ENCODE results near the gene BHLHE40. TPM values are rescaled to one million over a fixed set of nuclear protein-coding genes. Genes with fewer than 3 reads are reported as not detected.

The BHLHE40 gene
- total and polyA plus RNA-seq, 2 of the 13 experiments (the other 11 are each of a cell fraction or from before 2014, with no cell fraction given): 1.8 to 51.0 TPM

DNA sequence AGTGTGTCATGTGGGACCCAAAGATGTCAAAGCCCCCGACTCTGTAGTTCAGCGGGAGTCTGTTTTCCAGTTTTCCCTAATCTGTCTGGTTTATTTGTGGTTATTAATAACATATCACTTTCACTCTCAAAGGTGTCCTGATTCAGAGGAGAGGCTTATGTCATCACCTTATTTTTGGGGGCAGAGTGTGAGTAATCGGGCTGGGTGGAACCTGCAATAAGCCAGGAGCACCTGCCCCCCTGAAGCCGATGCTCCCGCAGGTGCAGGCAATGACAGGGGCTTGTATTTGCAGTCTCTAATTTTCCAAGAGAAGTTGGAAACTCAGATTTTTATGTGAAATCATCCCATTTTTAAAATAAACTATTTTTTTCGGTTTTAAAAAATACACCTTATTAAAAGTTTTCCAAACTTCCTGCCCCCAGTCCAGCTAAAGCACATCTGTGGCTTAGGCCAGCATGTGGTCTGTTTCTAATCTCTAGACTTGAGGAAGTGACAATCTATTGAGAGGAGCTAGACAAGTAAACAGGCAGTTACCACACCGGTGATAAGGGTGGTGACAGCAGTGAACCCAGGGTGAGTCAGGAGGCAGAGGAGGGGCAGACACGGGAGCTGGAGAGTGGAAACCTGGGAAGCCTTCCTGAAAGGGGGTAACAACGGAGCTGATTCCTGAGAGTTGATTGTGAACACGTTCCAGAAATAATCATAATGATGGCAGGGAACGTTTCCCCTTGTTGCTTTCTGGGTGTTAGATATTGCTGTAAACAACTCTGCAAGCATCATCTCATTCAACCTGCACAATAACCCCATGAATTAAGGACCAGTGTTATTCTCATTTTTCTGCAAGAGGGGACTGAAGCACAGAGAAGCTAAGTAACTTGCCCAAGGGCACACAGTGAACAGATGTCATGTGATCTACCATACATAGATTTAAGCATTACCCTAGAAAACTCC lies 37.2 kb downstream of the BHLHE40 start (continued):
- TF ChIP-seq, protein P1, sequence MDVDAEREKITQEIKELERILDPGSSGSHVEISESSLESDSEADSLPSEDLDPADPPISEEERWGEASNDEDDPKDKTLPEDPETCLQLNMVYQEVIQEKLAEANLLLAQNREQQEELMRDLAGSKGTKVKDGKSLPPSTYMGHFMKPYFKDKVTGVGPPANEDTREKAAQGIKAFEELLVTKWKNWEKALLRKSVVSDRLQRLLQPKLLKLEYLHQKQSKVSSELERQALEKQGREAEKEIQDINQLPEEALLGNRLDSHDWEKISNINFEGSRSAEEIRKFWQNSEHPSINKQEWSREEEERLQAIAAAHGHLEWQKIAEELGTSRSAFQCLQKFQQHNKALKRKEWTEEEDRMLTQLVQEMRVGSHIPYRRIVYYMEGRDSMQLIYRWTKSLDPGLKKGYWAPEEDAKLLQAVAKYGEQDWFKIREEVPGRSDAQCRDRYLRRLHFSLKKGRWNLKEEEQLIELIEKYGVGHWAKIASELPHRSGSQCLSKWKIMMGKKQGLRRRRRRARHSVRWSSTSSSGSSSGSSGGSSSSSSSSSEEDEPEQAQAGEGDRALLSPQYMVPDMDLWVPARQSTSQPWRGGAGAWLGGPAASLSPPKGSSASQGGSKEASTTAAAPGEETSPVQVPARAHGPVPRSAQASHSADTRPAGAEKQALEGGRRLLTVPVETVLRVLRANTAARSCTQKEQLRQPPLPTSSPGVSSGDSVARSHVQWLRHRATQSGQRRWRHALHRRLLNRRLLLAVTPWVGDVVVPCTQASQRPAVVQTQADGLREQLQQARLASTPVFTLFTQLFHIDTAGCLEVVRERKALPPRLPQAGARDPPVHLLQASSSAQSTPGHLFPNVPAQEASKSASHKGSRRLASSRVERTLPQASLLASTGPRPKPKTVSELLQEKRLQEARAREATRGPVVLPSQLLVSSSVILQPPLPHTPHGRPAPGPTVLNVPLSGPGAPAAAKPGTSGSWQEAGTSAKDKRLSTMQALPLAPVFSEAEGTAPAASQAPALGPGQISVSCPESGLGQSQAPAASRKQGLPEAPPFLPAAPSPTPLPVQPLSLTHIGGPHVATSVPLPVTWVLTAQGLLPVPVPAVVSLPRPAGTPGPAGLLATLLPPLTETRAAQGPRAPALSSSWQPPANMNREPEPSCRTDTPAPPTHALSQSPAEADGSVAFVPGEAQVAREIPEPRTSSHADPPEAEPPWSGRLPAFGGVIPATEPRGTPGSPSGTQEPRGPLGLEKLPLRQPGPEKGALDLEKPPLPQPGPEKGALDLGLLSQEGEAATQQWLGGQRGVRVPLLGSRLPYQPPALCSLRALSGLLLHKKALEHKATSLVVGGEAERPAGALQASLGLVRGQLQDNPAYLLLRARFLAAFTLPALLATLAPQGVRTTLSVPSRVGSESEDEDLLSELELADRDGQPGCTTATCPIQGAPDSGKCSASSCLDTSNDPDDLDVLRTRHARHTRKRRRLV (CRISPR knock-in tag; IDR thresholded peaks at IDR 0.05): no peak
- no peak for TF ChIP-seq PHF20 (CRISPR knock-in tag; IDR thresholded peaks at IDR 0.05)
- no peak for TF ChIP-seq RFXANK (CRISPR knock-in tag; IDR thresholded peaks at IDR 0.05)
- TF ChIP-seq, protein P2, sequence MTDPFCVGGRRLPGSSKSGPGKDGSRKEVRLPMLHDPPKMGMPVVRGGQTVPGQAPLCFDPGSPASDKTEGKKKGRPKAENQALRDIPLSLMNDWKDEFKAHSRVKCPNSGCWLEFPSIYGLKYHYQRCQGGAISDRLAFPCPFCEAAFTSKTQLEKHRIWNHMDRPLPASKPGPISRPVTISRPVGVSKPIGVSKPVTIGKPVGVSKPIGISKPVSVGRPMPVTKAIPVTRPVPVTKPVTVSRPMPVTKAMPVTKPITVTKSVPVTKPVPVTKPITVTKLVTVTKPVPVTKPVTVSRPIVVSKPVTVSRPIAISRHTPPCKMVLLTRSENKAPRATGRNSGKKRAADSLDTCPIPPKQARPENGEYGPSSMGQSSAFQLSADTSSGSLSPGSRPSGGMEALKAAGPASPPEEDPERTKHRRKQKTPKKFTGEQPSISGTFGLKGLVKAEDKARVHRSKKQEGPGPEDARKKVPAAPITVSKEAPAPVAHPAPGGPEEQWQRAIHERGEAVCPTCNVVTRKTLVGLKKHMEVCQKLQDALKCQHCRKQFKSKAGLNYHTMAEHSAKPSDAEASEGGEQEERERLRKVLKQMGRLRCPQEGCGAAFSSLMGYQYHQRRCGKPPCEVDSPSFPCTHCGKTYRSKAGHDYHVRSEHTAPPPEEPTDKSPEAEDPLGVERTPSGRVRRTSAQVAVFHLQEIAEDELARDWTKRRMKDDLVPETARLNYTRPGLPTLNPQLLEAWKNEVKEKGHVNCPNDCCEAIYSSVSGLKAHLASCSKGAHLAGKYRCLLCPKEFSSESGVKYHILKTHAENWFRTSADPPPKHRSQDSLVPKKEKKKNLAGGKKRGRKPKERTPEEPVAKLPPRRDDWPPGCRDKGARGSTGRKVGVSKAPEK (CRISPR knock-in tag; IDR thresholded peaks at IDR 0.05; ENCODE audit: borderline replicate concordance): no peak
- TF ChIP-seq TP53 (CRISPR knock-in tag; conservative IDR thresholded peaks at IDR 0.05): no peak
- TF ChIP-seq, protein P3, sequence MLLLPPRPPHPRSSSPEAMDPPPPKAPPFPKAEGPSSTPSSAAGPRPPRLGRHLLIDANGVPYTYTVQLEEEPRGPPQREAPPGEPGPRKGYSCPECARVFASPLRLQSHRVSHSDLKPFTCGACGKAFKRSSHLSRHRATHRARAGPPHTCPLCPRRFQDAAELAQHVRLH (CRISPR knock-in tag; IDR thresholded peaks at IDR 0.05; ENCODE audit: borderline replicate concordance, low read depth): peak; percentile 60; the same call in 1 of the 2 replicates
- TF ChIP-seq, protein P4, sequence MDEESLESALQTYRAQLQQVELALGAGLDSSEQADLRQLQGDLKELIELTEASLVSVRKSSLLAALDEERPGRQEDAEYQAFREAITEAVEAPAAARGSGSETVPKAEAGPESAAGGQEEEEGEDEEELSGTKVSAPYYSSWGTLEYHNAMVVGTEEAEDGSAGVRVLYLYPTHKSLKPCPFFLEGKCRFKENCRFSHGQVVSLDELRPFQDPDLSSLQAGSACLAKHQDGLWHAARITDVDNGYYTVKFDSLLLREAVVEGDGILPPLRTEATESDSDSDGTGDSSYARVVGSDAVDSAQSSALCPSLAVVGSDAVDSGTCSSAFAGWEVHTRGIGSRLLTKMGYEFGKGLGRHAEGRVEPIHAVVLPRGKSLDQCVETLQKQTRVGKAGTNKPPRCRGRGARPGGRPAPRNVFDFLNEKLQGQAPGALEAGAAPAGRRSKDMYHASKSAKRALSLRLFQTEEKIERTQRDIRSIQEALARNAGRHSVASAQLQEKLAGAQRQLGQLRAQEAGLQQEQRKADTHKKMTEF (CRISPR knock-in tag; IDR thresholded peaks at IDR 0.05): peak; percentile 50
- TF ChIP-seq SIN3B (IDR thresholded peaks at IDR 0.05; ENCODE audit: low read length): no peak
- TF ChIP-seq, protein P5, sequence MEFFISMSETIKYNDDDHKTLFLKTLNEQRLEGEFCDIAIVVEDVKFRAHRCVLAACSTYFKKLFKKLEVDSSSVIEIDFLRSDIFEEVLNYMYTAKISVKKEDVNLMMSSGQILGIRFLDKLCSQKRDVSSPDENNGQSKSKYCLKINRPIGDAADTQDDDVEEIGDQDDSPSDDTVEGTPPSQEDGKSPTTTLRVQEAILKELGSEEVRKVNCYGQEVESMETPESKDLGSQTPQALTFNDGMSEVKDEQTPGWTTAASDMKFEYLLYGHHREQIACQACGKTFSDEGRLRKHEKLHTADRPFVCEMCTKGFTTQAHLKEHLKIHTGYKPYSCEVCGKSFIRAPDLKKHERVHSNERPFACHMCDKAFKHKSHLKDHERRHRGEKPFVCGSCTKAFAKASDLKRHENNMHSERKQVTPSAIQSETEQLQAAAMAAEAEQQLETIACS (CRISPR knock-in tag; IDR thresholded peaks at IDR 0.05): no peak
- TF ChIP-seq, protein P6, sequence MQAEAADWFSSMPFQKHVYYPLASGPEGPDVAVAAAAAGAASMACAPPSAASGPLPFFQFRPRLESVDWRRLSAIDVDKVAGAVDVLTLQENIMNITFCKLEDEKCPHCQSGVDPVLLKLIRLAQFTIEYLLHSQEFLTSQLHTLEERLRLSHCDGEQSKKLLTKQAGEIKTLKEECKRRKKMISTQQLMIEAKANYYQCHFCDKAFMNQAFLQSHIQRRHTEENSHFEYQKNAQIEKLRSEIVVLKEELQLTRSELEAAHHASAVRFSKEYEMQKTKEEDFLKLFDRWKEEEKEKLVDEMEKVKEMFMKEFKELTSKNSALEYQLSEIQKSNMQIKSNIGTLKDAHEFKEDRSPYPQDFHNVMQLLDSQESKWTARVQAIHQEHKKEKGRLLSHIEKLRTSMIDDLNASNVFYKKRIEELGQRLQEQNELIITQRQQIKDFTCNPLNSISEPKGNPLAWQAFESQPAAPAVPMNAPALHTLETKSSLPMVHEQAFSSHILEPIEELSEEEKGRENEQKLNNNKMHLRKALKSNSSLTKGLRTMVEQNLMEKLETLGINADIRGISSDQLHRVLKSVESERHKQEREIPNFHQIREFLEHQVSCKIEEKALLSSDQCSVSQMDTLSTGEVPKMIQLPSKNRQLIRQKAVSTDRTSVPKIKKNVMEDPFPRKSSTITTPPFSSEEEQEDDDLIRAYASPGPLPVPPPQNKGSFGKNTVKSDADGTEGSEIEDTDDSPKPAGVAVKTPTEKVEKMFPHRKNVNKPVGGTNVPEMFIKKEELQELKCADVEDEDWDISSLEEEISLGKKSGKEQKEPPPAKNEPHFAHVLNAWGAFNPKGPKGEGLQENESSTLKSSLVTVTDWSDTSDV (CRISPR knock-in tag; IDR thresholded peaks at IDR 0.05): no peak
- no peak for TF ChIP-seq ZNF337 (CRISPR knock-in tag; IDR thresholded peaks at IDR 0.05; ENCODE audit: borderline replicate concordance, low read depth)
- no peak for TF ChIP-seq ZNF891 (CRISPR knock-in tag; IDR thresholded peaks at IDR 0.05)
